IPS-18a (cell line): Measurements from ENCODE around the gene WWTR1.

Source experiments
- H3K27ac ChIP-seq: one replicate; pipeline ENCODE4 v1.5.1; 2013; ENCODE audit warnings: low read length
- H3K27me3 ChIP-seq: one replicate; pipeline ENCODE4 v1.6.1; 2013; ENCODE audit warnings: mild to moderate bottlenecking, low read length; ENCODE audit not compliant: control insufficient read depth, insufficient read depth
- H3K36me3 ChIP-seq: one replicate; pipeline ENCODE4 v1.6.1; 2013; ENCODE audit warnings: low read depth, low read length; ENCODE audit not compliant: control insufficient read depth
- H3K4me1 ChIP-seq: one replicate; pipeline ENCODE4 v1.6.1; 2013; ENCODE audit warnings: low read depth, low read length; ENCODE audit not compliant: control insufficient read depth
- H3K4me3 ChIP-seq: one replicate; pipeline ENCODE4 v1.5.1; 2013; ENCODE audit warnings: low read length
- H3K9ac ChIP-seq: one replicate; pipeline ENCODE4 v1.6.1; 2013; ENCODE audit warnings: mild to moderate bottlenecking, low read length, moderate library complexity
- H3K9me3 ChIP-seq: one replicate; pipeline ENCODE4 v1.6.1; 2013; ENCODE audit warnings: low read depth, low read length; ENCODE audit not compliant: control insufficient read depth

The WWTR1 gene

GRCh38 chr3:149619136-149619535 lies 38.7 kb downstream of the WWTR1 start:
- Histone ChIP-seq H3K36me3 (no peaks in the 10 kb centered on the region), H3K27ac (no peak overlapping the region), H3K27me3 (no peaks in the 10 kb centered on the region), H3K4me3 (no peak overlapping the region), H3K4me1 (peaks cover 17% of the 10 kb centered on the region), H3K9me3 (no peaks in the 10 kb centered on the region), H3K9ac (no peak overlapping the region)

- H3K27me3 ChIP-seq: no peaks in the 10 kb centered on the region
- no peak overlapping the region for H3K27ac ChIP-seq
- H3K9me3 ChIP-seq: no peaks in the 10 kb centered on the region
- H3K36me3 ChIP-seq: no peaks in the 10 kb centered on the region
- H3K4me3 ChIP-seq: no peak overlapping the region
- H3K4me1 ChIP-seq: peaks cover 17% of the 10 kb centered on the region
- no peak overlapping the region for H3K9ac ChIP-seq
Measured at GRCh38 chr3:149618151-149619123, 39.4 kb downstream of the WWTR1 start.

- H3K27ac ChIP-seq: no peak overlapping the region
- H3K9me3 ChIP-seq: no peaks in the 10 kb centered on the region
- H3K36me3 ChIP-seq: no peaks in the 10 kb centered on the region
- no peak overlapping the region for H3K9ac ChIP-seq
- H3K27me3 ChIP-seq: no peaks in the 10 kb centered on the region
- peaks cover 12% of the 10 kb centered on the region for H3K4me1 ChIP-seq
- H3K4me3 ChIP-seq: no peak overlapping the region
Measured at GRCh38 chr3:149615731-149616221, 42.0 kb downstream of the WWTR1 start.

- peaks cover 2% of the 10 kb centered on the region for H3K4me1 ChIP-seq
- no peak overlapping the region for H3K9ac ChIP-seq
- no peak overlapping the region for H3K27ac ChIP-seq
- no peaks in the 10 kb centered on the region for H3K27me3 ChIP-seq
- no peaks in the 10 kb centered on the region for H3K36me3 ChIP-seq
- no peaks in the 10 kb centered on the region for H3K9me3 ChIP-seq
- no peak overlapping the region for H3K4me3 ChIP-seq
Measured at GRCh38 chr3:149613988-149614387, 43.8 kb downstream of the WWTR1 start.

- Histone ChIP-seq H3K27me3 (no peaks in the 10 kb centered on the region), H3K9ac (no peak overlapping the region), H3K4me1 (no peaks in the 10 kb centered on the region), H3K4me3 (no peak overlapping the region), H3K36me3 (no peaks in the 10 kb centered on the region), H3K9me3 (no peaks in the 10 kb centered on the region), H3K27ac (no peak overlapping the region)
Measured at GRCh38 chr3:149612456-149612855, 45.4 kb downstream of the WWTR1 start.

- H3K4me1 ChIP-seq: no peaks in the 10 kb centered on the region
- no peak overlapping the region for H3K27ac ChIP-seq
- H3K9me3 ChIP-seq: no peaks in the 10 kb centered on the region
- H3K4me3 ChIP-seq: no peak overlapping the region
- H3K27me3 ChIP-seq: no peaks in the 10 kb centered on the region
- no peak overlapping the region for H3K9ac ChIP-seq
- no peaks in the 10 kb centered on the region for H3K36me3 ChIP-seq
Measured at GRCh38 chr3:149611149-149611548, 46.7 kb downstream of the WWTR1 start.

GRCh38 chr3:149610351-149611105 lies 47.3 kb downstream of the WWTR1 start:
- Histone ChIP-seq H3K4me3 (no peak overlapping the region), H3K27ac (no peak overlapping the region), H3K4me1 (no peaks in the 10 kb centered on the region), H3K36me3 (no peaks in the 10 kb centered on the region), H3K27me3 (no peaks in the 10 kb centered on the region), H3K9ac (no peak overlapping the region), H3K9me3 (no peaks in the 10 kb centered on the region)

- Histone ChIP-seq H3K4me1 (peaks cover 7% of the 10 kb centered on the region), H3K36me3 (no peaks in the 10 kb centered on the region), H3K27me3 (no peaks in the 10 kb centered on the region), H3K27ac (no peak overlapping the region), H3K4me3 (no peak overlapping the region), H3K9ac (no peak overlapping the region), H3K9me3 (no peaks in the 10 kb centered on the region)
Measured at GRCh38 chr3:149609595-149609994, 48.2 kb downstream of the WWTR1 start.

GRCh38 chr3:149608987-149609386 lies 48.8 kb downstream of the WWTR1 start:
- Histone ChIP-seq H3K9ac (no peak overlapping the region), H3K4me1 (peaks cover 13% of the 10 kb centered on the region), H3K9me3 (no peaks in the 10 kb centered on the region), H3K36me3 (no peaks in the 10 kb centered on the region), H3K4me3 (no peak overlapping the region), H3K27ac (no peak overlapping the region), H3K27me3 (no peaks in the 10 kb centered on the region)

- no peaks in the 10 kb centered on the region for H3K36me3 ChIP-seq
- peaks cover 17% of the 10 kb centered on the region for H3K4me1 ChIP-seq
- H3K9me3 ChIP-seq: no peaks in the 10 kb centered on the region
- H3K9ac ChIP-seq: no peak overlapping the region
- H3K27ac ChIP-seq: no peak overlapping the region
- no peaks in the 10 kb centered on the region for H3K27me3 ChIP-seq
- H3K4me3 ChIP-seq: no peak overlapping the region
Measured at GRCh38 chr3:149605902-149606301, 51.9 kb downstream of the WWTR1 start.

- H3K27me3 ChIP-seq: no peaks in the 10 kb centered on the region
- H3K27ac ChIP-seq: no peak overlapping the region
- H3K4me1 ChIP-seq: peaks cover 17% of the 10 kb centered on the region
- no peaks in the 10 kb centered on the region for H3K36me3 ChIP-seq
- H3K9ac ChIP-seq: no peak overlapping the region
- no peak overlapping the region for H3K4me3 ChIP-seq
- H3K9me3 ChIP-seq: no peaks in the 10 kb centered on the region
Measured at GRCh38 chr3:149604125-149604875, 53.5 kb downstream of the WWTR1 start.
